ENCODE results near the gene VCY1B. TPM values are rescaled to one million over a fixed set of nuclear protein-coding genes. Genes with fewer than 3 reads are reported as not detected.
"Not testable (repeated sequence)": the region's sequence is repeated elsewhere in the genome, so short reads cannot be mapped to it uniquely, and the experiment has no call there.

Gene VCY1B
- not detected for polyA plus RNA-seq

- no CpG with 5 or more reads among the region's 19 CpGs for WGBS, 3 donors
Measured at GRCh38 chrY:14055927-14056326, at the start of gene VCY1B. TSS of gene VCY1B (plus strand) at chrY:14056227. CDS start at chrY:14056290, 63 bp downstream.

DNA sequence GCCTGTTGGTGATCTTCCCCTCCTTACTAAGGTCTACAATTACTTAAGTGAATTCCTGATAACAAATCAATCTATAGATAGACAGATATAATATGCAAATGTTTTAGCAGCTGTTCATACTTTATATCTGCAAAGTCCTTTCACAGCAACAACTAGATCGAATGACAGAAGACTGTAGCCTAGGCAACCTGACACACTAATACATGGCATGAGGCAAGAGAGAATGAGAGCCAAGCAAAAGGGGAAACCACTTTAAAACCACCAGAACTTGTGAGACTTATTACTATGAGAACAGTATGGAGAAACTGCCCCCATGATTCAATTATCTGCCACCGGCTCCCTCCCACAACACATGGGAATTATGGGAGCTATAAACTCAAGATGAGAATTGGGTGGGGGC, 44.1 kb upstream of the VCY1B start:
- no CpG with 5 or more reads among the region's 2 CpGs for WGBS, 3 donors
- H3K27ac ChIP-seq (ENCODE audit: low read depth, low read length) = not testable (repeated sequence)

More at GRCh38 chrY:14055927-14056326, at the start of gene VCY1B:
- H3K27ac ChIP-seq (ENCODE audit: low read depth, low read length) = not testable (repeated sequence)

GRCh38 chrY:14030395-14030794, 25.6 kb upstream of the VCY1B start:
- not testable (repeated sequence) for H3K27ac ChIP-seq (ENCODE audit: low read depth, low read length)
- no CpG with 5 or more reads among the region's 2 CpGs for WGBS, 3 donors

DNA sequence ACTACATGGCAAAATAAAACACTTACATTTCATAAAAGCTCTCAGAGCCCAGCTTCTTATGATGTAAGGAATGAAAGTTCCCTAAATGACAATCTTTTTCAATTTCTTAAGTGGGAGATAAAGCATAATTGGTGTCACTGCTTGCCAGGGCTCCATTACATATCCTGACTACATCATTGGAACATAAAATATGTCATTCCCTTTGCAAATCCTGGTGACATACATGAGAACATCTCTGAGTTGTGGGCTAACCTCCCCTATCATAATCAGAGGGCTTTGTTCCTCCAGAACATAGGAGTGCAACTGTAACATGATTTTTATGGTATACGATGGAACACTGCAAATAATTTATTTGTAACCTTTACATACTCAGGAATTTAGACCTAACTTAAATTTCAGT, 29.9 kb downstream of the VCY1B start:
- 84 to 86% methylated on average over 1 of the region's 1 CpG; no CpG with 5 or more reads in 1 of the 3 donors for WGBS, 3 donors
- H3K27ac ChIP-seq (ENCODE audit: low read depth, low read length) = no peak overlapping the region

Other genes with a start within 250 kb of the VCY1B start
- not detected for gene VCY, start 69.8 kb upstream of the VCY1B start, polyA plus RNA-seq